ENCODE data around the gene TGIF1.

DNA sequence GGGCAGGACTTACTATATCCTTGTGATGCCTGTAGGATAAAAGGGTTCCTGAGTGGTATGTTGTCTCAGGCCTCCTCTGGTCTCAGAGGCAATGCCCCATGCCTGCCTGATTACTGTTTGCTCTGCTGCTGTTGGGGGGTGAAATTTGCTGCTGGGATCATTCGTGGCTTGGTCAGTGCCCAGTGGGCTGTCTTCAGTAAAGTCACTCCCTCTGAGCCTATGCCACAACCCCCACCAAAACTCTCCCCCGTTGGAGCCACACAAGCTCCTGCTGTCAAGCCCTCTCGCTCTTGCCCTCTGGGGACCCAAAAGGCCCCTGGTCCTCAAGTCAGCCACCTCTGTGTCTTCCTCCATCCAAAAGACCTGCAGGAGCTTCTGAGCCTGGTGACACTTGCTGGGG lies 38.6 kb upstream of the TGIF1 start:
- TF ChIP-seq, protein P1, sequence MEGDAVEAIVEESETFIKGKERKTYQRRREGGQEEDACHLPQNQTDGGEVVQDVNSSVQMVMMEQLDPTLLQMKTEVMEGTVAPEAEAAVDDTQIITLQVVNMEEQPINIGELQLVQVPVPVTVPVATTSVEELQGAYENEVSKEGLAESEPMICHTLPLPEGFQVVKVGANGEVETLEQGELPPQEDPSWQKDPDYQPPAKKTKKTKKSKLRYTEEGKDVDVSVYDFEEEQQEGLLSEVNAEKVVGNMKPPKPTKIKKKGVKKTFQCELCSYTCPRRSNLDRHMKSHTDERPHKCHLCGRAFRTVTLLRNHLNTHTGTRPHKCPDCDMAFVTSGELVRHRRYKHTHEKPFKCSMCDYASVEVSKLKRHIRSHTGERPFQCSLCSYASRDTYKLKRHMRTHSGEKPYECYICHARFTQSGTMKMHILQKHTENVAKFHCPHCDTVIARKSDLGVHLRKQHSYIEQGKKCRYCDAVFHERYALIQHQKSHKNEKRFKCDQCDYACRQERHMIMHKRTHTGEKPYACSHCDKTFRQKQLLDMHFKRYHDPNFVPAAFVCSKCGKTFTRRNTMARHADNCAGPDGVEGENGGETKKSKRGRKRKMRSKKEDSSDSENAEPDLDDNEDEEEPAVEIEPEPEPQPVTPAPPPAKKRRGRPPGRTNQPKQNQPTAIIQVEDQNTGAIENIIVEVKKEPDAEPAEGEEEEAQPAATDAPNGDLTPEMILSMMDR (IDR thresholded peaks at IDR 0.05) = no peak
- no peak for TF ChIP-seq POLR2A (IDR thresholded peaks at IDR 0.05)

Data from body of pancreas (tissue), 4 donors.